Activated naive CD4-positive, alpha-beta T cell (primary cell): Measurements from ENCODE around the gene SOX18.

Source experiments
- DNase-seq, 4 experiments: peaks; one replicate each; lab custom pipeline; 2025; lab: John Stamatoyannopoulos, UW

The SOX18 gene

DNA sequence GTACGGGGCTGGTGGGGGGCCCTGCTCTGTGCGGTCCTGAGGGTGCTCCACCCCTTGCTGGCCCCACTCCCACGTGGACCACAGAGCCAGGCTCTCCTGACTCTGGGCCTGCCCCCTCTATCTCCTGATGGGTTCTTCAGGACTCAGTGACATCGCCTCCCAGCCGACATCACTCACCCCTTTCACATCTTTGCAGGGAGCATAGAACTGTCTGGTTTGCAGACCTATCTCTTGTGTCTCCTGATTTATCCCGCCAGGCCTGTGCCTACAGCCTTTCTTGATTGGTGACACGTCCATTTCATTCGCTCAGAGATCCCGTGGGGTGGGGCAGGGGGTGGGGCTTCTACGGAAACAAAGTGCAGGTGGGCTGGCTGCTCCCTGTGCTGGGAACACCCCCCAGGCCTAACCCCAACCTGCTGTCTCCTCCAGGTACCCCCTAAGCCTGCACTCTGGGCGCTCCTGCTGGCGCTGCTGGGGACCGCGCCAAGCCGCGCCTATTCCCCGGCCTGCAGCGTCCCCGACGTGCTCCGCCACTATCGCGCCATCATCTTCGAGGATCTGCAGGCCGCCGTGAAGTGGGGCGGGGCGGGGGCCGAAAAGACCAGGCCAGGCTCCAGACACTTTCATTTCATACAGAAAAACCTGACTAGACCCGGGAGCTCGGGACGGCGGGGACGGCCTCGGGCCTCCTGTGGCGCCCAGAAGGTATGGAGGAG lies 11.8 kb downstream of the SOX18 start:
- DNase-seq = no peak

- DNase-seq = no peak
Measured at GRCh38 chr20:64037199-64037497, 12.3 kb downstream of the SOX18 start.

DNA sequence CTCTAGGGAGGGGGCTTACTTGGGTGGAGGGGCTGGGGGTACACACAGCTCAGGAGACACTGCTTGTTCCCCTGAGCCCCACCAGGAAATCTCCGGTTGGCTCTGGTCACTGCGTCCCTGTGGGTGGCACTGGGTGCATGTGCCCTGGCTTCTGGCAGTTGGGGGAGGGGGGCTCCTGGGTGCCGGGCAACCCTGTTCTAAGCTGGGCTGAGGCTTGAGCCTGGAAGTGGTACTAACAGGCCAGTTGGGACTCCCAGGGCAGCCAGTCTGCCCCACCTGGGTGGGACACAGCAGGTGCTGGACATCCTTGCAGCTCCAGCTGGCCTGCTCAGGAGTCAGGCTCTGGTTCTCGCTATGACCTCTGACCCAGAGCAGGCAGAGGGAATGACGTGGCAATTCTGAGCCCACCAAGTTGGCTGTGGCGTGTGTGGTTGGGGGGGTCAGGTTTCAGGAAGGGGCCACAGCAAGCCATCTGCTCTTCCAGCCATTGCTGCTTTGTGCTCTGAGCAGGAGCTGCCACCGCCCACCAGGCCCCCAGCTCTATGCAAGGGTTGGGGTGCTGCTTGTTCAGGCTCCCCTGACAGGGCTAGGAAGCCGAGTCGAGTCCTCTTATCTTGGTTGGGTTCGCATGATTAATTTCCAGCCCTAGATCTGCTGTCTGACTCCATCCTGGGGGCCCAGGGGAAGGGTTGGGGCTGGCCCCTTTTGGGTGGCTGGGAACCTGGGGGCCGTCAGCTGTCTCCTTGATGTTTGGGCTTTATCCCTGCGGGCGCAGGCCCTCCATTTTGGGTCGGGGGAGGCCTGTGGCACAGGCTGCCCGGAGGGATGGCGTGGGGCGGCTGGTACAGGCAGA lies 12.9 kb downstream of the SOX18 start:
- DNase-seq = no peak

DNA sequence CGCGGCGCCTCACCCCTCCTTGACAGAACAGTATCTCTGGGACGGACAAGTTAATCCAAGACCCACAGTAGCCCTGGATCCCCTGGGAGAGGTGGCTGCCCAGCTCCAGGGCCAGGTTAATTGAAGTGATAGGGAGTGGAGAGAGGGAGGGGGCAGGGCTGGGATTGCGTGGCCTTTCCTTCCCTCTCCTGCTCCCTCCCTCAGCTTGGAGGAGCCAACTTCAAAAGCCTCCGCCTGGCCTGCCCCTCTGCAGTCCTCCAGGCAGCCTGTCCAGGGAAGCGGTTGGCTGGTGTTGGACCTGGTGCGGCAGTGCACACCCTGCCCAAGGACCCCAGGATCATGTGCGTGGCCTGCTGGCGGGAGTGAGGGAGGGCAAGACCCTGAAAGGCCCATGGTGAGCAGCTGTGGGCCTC lies 13.5 kb downstream of the SOX18 start, which contains the start of gene C20orf204:
Gene C20orf204, plus strand, starts transcription at position 250 of the 413 bp plus-strand sequence. Its CDS starts 142 bp downstream, at position 392.
- DNase-seq = no peak

DNA sequence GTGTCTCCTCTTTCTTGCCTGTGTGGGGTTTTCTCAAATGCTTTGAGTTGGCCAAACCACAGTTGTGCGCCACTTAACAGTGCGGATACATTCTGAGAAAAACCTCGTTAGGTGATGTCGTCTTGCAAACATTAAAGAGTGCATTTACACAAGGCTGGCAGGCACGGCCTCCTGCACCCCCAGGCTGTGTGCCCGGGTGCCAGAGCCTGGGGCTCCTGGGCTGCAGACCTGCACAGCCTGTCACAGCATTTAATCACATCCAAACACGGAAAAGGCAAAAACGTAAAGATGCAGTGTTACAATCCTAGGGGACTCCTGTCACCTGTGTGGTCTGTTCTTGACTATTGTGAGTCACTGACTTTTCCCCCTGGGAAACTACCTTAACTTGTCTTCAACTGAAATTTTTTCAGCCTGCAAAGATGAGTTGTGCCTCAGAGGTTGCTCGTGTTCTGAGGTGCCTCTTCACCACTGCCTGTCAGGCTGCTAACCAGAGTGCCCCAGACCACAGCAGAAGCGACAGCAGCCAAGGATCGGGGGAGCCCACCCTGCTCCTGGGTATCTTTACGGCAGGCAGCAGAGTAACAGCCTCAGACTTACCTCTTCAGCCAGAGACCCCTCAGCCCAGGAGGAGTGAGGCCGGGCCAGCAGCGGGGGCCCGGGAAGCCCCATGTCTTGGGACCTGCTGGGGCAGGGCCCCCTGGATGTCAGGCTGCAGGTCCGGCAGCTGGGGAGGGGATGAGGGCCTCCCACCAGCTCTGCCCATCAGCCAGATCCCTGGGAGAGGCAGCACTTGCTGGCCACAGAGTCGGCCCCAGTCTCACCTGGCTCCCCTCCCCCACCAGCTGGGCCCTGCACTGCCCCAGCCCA lies 14.1 kb downstream of the SOX18 start:
- no peak for DNase-seq

- no peak for DNase-seq
Measured at GRCh38 chr20:64033981-64034493, 15.4 kb downstream of the SOX18 start.

DNA sequence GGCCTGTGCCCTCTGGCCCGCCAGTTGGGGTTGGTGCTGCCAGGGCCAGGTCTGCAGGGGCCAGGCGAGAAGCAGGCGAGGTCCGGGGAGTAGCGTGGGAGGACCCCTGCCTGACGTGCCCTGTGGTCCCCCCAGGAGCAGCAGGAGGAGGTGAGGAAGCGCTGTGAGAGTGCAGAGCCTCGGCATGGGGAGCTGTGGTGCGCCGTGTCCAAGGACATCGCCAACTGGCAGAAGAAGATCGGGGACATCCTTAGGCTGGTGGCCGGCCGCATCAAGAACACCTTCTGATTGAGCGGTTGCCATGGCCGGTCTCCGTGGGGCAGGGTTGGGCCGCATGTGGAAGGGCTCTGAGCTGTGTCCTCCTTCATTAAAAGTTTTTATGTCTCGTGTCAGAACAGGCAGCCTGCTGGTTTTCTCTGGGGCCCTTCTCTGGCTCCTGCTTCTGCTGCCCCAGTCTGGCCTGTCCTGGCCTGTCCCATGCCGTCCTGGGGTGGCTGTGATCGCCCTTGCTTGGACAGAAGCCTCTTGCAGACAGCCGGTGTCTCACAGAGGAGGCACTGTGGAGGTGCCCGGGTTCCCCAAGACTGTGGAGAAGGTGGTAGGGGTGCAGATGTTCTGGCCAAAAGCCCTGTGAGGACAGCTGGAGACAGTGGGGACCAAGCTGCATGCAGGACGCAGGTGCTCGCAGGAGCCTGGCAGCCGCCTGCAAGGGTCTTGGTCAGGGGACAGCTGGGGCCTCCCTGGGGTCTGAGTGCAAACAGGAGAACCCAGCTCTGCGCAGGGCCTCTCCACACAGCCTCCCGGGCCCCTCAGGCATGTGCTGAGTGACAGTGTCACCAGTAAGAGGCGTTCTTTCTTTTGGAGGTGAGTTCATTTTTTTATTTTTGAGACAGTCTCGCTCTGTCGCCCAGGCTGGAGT lies 16.5 kb downstream of the SOX18 start:
- no peak for DNase-seq

DNA sequence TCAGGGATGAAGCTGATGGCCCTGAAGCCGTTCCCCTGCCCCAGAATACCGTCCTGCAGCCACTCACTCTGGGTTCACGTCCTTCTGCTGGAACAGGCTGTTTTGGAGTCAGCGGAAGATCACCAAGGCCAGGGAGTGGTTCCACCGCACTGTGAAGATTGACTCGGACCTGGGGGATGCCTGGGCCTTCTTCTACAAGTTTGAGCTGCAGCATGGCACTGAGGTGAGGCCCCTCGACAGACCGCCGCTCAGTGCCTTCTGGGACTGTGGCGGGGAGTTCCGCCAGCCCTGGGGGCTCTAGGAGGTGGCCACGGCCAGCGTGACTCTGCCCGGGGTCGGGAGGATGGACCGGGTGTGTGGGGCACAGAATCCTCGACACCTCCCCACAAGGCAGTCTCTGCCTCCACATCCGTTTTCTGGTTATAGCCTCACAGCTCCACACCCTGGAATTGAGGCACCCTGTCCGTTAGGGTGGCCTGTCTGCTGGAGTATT lies 17.6 kb downstream of the SOX18 start:
- DNase-seq = no peak

DNA sequence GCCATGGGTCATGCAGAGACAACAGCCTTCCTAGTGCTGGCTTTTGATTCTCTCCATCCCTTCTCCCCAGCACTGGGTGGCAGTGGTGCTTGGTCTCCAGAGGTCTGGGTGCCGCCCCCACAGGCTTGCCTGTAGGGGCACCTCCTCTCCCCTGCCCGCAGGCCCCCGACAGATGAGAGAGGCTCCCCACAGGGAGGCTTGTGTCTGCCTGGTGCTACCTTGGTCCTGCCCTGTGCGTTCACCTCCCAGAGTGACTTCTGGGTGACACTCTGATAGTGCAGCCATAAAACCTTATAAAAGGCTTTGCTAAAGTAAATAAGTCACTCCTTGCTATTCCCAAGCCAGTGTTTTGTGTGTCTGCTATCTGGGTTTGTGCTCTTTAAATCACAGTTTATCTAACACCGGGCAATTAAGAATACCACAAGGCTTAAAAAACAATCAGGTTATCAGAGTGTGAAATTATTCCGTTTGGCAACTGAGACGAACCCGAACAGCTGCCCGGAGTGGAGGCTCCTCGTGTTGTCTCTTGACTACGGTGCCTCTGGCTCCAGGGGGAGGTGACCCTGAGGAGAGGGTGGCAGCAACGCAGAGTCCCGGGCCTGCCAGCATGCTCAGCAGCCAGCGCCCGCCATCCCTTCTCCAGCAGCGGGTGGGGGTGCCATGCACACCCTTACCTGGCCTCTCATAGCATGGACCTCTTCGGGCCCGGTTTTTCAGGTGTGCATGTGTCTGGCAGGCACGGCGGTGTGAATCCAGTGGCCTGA lies 18.9 kb downstream of the SOX18 start:
- DNase-seq = no peak

DNA sequence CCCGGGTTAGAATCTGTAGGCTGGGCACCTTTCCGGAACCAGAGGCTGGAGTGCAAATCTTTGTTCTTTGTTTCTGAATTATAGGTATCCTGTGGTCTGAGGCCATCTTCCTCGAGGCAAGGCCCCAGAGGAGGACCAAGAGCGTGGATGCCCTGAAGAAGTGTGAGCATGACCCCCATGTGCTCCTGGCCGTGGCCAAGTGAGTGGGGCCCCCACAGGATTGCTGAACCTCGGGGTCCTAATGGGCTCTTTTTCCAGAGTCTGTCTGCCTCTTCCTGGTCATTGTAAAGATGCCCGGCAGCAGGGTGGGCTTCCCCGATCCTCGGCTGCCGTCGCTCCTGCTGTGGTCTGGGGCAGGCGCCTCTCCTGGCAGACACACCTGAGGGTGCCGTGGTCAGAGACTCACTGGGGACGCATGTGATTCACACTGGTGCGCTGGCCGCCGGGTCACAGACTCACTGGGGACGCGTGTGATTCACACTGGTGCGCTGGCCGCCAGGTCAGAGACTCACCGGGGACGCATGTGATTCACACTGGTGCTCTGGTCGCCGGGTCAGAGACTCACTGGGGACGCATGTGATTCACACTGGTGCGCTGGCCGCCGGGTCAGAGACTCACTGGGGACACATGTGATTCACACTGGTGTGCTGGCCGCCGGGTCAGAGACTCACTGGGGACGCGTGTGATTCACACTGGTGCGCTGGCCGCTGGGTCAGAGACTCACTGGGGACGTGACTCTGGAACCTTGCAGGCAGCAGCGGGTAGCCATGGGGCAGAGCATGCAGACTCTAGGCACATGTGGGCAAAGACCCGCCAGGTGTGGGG lies 19.9 kb downstream of the SOX18 start:
- DNase-seq = no peak

DNA sequence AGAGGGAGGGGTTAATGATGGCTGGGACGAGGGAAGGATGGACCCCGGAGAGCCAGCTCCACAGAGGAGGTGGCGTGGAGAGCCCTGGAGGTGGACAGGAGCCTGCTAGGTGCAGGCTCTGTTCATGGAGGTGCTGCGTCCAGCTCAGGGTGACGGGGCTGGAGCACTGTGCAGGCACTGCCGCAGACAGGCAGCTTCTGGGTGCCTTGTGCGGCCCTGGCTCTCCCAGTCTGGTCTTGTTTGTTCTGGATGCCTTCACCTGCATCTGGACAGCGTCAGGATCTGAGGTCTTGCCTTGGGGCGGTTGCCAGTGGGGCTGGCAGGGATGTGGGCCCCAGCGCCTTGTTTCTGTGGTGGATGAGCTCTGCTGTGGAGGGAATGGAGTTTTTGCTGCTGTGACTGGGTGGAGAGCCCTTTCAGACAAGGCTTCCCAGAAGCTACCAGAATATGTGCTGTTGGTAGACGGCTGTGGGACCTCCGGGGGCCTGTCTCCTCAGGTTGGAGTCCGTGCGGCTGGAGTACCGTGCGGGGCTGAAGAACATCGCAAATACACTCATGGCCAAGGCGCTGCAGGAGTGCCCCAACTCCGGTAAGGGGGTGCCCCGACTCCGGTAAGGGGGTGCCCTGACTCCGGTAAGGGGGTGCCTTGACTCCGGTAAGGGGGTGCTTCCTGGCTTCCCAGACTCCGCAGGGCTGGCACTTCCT lies 21.3 kb downstream of the SOX18 start:
- DNase-seq = no peak

- DNase-seq = no peak
Measured at GRCh38 chr20:64025826-64026412, 23.5 kb downstream of the SOX18 start.

DNA sequence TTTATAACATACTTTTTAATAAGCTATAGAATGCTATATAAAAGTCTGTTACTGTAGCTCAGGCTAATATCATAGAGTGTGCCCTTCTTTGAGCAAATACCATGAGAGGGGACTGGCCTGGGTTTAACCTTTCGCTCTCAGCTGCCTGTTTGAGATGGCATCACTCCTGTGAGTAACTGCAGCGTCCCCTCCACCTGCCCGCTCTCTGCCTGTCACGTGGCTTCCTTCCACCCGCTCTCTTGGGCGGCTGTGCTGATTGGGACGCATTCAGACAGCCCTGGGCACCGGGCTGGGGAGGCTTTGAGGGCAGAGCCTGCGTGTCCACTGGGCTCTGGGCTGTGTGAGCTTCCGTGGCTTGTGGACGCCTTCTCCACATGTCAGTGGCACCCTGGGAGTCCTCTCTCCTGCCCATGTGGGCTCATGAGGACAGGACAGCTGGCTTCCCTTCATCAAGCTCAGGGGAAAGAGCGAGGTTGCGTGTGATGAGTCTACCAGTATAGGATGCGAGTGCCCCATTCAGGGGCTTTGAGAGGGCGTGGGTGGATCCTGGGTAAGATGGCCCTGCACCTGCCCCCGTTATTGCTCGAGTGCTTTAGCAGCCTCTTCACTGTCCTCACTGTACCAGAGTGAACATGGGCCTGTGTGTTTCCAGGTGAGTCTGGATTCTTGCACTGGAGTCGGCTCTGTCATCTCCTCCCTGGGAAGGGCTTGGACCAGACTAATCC lies 24.2 kb downstream of the SOX18 start:
- DNase-seq = no peak

DNA sequence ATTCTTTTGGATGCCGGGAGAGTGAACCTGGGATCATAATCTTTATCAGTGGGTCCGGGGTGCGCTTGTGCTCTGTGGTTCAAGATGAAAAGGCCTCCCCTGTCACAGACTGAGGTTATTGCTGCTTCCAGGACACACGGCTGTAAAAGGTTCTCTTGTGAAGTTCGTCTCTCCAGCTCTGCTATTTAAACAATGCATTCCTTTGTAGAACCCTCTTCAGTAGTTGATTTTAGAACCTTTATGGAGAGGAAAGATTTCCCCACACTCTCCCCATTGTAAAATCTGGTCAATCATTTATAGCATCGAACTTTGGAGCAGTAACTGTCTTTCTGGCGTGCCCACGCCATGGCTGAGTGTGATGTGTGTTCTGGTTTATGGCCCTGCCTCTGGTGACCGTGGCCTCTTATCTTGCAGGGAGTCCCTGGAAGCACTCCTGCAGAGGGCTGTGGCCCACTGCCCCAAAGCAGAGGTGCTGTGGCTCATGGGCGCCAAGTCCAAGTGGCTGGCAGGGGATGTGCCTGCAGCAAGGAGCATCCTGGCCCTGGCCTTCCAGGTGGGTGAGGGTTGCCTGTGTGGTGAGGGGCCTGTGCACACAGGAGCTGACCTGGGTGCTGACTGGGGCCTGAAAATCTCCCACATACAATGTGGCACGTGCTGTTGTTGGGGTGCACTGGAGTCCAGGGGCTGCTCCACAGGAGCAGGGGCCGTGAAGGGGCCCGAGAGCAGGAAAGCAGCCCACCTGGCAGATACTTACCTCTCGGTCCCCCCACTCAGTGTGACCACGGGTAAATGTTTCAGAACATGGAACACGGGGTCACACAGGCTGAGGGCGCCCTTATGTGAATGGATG lies 25.1 kb downstream of the SOX18 start:
- DNase-seq = no peak

GRCh38 chr20:64023361-64024140 lies 25.9 kb downstream of the SOX18 start:
- no peak for DNase-seq
